ENCODE measurements around the gene ARTN.

- TF ChIP-seq CTCF (IDR thresholded peaks at IDR 0.05) = no peak
- no peak for TF ChIP-seq EP300 (IDR thresholded peaks at IDR 0.05)
- TF ChIP-seq POLR2A (IDR thresholded peaks at IDR 0.05) = no peak
Observed at GRCh38 chr1:43956234-43956633, 22.6 kb downstream of the ARTN start.

All from ovary (tissue), 3 donors.